ENCODE measurements around the gene ARSG. TPM values are rescaled to one million over a fixed set of nuclear protein-coding genes. Genes with fewer than 3 reads are reported as not detected.

The ARSG gene
- total RNA-seq, 4 donors from 2014 or later: 6.1 to 8.9 (median 7.0) TPM

DNA sequence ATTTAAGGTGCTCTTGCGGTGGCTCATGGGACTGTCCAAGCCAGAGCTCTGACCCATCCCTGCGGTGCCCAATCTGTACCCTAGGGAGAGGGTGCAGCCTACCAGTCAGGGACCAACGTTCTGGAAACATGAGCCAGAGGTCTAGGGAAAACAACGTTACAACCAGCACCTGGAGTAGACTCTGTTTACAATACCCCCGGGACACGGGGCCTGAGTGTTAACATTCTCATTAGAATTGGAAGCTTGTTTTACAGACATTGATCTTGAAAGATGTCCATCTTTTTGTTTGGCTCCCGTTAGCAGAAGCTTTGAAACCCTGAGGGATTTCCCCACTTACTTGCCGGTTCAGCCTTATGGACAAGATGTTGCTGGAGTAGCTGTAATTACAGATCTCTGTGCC, 159.1 kb downstream of the ARSG start:
- peaks cover 7 to 71% (median 13%) of the 10 kb centered on the region in 3 donors for H3K36me3 ChIP-seq
- DNase-seq: no peak
- no peak overlapping the region for H3K27ac ChIP-seq
- no peak overlapping the region for H3K4me3 ChIP-seq
- H3K9me3 ChIP-seq: no peaks in the 10 kb centered on the region
- intact Hi-C loops (cut with DNase I): no loop called here
- H3K4me1 ChIP-seq: peaks cover 0 to 20% (median 12%) of the 10 kb centered on the region in 3 donors
- H3K27me3 ChIP-seq: no peaks in the 10 kb centered on the region
- 76 to 81% methylated on average over 4 to 6 of the region's 8 CpGs for WGBS, 2 donors
- TF ChIP-seq, protein P1, sequence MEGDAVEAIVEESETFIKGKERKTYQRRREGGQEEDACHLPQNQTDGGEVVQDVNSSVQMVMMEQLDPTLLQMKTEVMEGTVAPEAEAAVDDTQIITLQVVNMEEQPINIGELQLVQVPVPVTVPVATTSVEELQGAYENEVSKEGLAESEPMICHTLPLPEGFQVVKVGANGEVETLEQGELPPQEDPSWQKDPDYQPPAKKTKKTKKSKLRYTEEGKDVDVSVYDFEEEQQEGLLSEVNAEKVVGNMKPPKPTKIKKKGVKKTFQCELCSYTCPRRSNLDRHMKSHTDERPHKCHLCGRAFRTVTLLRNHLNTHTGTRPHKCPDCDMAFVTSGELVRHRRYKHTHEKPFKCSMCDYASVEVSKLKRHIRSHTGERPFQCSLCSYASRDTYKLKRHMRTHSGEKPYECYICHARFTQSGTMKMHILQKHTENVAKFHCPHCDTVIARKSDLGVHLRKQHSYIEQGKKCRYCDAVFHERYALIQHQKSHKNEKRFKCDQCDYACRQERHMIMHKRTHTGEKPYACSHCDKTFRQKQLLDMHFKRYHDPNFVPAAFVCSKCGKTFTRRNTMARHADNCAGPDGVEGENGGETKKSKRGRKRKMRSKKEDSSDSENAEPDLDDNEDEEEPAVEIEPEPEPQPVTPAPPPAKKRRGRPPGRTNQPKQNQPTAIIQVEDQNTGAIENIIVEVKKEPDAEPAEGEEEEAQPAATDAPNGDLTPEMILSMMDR (IDR thresholded peaks at IDR 0.05): no peak
- TF ChIP-seq POLR2A (IDR thresholded peaks at IDR 0.05): no peak

DNA sequence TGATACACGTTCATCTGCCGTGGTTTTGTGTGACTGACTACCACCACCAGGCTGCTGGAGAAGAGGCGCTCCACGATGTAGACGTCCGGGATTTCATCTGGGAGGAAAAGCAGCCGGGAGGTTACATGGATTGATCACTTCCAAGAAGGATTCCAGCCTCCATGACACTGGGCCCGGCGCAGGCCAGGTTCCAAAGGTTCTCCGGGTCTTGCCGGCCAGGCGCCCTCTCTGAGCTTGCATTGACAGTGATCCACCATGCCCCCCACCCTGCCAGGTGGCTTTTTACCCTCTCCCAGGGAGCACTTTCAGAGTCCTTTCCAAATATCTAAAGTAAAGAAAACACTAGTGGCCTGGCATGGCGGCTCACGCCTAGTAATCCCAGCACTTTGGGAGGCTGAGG, 159.5 kb downstream of the ARSG start:
- Histone ChIP-seq H3K4me1 (peaks cover 0 to 24% (median 16%) of the 10 kb centered on the region in 3 donors), H3K27ac (no peak overlapping the region), H3K9me3 (no peaks in the 10 kb centered on the region), H3K36me3 (peaks cover 7 to 68% (median 13%) of the 10 kb centered on the region in 3 donors), H3K4me3 (no peak overlapping the region), H3K27me3 (no peaks in the 10 kb centered on the region)
- DNase-seq: no peak
- 90 to 92% methylated on average over 5 to 9 of the region's 14 CpGs for WGBS, 2 donors
- intact Hi-C loops (cut with DNase I): no loop called here
- TF ChIP-seq, protein P1 (IDR thresholded peaks at IDR 0.05): no peak
- no peak for TF ChIP-seq POLR2A (IDR thresholded peaks at IDR 0.05)

DNA sequence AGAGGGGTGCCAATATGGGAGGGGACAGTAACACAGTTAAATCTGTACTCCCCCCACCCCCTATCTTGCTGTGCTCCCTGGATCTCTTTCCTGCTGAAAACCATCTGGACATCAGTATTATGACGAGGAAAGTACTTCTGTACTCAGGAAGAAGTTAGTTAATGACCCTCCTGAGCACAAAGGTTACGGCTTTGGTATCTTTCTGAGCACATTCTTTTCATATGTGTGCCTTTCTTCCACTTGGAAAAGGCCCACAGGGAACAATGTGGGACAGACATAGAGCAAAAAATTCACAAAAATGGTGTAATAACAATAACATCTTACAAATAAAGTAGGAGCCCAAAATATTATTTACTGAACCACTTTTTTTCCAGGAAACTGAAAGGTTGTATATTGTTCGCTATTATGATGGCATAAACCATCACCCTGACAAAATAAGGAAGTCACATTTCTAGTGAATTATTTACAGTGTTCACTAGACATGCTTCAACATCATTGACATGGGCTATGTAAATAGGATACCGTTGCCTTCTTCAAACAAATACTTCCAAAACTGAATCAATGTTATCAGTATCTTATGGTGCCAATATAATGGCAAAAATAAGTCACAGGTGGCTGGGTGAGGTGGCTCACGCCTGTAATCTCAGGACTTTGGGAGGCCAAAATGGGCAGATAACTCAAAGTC, 160.5 kb downstream of the ARSG start:
- peaks cover 7 to 58% (median 13%) of the 10 kb centered on the region in 3 donors for H3K36me3 ChIP-seq
- no peaks in the 10 kb centered on the region for H3K9me3 ChIP-seq
- no peak overlapping the region for H3K27ac ChIP-seq
- peaks cover 8 to 34% (median 25%) of the 10 kb centered on the region in 3 donors for H3K4me1 ChIP-seq
- no peaks in the 10 kb centered on the region for H3K27me3 ChIP-seq
- no peak overlapping the region for H3K4me3 ChIP-seq
- 73 to 83% methylated on average over 5 of the region's 5 CpGs for WGBS, 2 donors
- intact Hi-C loops (cut with DNase I): no loop called here
- TF ChIP-seq, protein P1 (IDR thresholded peaks at IDR 0.05): no peak
- TF ChIP-seq POLR2A (IDR thresholded peaks at IDR 0.05): no peak
- DNase-seq: no peak

DNA sequence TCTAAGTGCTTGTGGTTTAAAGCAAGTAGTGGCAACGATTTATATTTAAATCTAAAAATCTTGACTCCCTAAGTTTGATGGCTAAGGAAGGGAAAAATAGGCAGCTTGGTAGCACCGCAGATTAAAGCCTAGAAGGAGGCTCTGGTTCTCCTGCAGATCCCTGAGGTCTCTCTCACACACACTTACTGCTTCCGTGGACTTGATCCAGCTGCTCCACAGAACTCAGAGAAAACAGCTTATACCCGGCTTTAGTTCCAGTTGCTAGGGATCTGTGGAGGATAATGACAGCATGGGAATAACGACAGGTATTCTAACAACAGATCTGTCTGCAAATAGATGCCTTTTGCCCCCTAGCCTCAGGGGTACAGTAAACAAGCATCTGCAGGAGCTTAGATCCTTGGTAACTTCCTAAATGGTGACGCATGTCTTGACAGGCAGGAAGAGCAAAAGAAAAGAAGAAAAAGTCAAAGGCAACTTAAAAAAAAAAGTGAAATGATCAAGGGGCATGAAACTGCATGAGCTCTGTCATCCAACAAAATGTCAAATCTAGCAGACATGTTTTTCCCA, 161.5 kb downstream of the ARSG start:
- 33 to 45% methylated on average over 6 of the region's 6 CpGs for WGBS, 2 donors
- Histone ChIP-seq H3K4me1 (peaks cover 9 to 37% (median 25%) of the 10 kb centered on the region in 3 donors), H3K27me3 (no peaks in the 10 kb centered on the region), H3K36me3 (peaks cover 7 to 48% (median 9%) of the 10 kb centered on the region in 3 donors), H3K9me3 (no peaks in the 10 kb centered on the region), H3K4me3 (no peak overlapping the region), H3K27ac (no peak overlapping the region)
- DNase-seq: no peak
- TF ChIP-seq, protein P1 (IDR thresholded peaks at IDR 0.05): no peak
- TF ChIP-seq POLR2A (IDR thresholded peaks at IDR 0.05): no peak
- intact Hi-C loops (cut with DNase I): no loop called here

DNA sequence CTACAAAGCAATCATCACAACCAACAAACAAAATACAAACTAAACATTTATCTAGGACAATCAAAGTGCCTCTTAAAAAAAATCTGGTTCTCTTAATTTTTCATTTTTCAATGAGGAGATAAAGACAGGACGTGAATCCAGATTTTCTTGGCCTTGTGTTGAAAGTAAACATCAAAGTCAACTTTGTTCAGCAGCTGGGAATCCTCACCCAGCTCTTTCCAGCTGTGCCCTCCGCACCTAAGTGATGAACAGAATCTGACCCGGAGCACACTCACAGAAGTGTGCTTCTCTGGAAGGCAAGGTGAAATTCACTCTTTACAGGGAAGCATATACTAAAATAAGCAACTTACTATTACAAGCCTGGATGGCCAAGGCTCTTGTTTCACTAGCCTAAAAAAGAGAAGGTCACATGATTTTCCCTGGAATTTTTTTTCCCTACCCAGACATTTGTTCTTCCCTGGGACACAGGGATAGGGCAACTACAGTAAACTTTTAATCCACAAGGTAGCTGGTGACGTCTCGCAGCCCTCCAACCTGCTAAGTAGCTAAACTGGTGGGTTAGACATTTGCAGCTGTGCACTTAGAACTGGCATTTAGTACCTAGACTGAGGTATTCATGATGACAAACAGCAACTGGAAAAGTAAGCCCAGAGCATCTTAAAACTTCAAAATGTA, 162.8 kb downstream of the ARSG start:
- intact Hi-C loops (cut with DNase I): no loop called here
- no peak overlapping the region for H3K4me3 ChIP-seq
- H3K36me3 ChIP-seq: peaks cover 7 to 34% (median 8%) of the 10 kb centered on the region in 3 donors
- no peaks in the 10 kb centered on the region for H3K27me3 ChIP-seq
- peaks cover 9 to 45% (median 31%) of the 10 kb centered on the region in 3 donors for H3K4me1 ChIP-seq
- DNase-seq: no peak
- peak overlapping the region in 1 of 4 donors; percentile 6 for H3K27ac ChIP-seq
- H3K9me3 ChIP-seq: no peaks in the 10 kb centered on the region
- TF ChIP-seq, protein P1 (IDR thresholded peaks at IDR 0.05): no peak
- no peak for TF ChIP-seq POLR2A (IDR thresholded peaks at IDR 0.05)
- 78 to 91% methylated on average over 5 of the region's 5 CpGs for WGBS, 2 donors
